Stimulated activated CD4-positive, alpha-beta T cell treated with anti-CD3 and anti-CD28 coated beads, TNF-alpha, amount 100 ng/mL, for 48 hours (primary cell): ENCODE data around the gene AP3S1.
"Not testable (repeated sequence)": the region's sequence is repeated elsewhere in the genome, so short reads cannot be mapped to it uniquely, and the experiment has no call there.

Experiments
- DNase-seq, 3 donors: peaks; one replicate each; pipeline ENCODE4 v3.0.0-alpha.2; 2020; ENCODE audit warnings: low read depth in 3 of 3

Gene AP3S1

GRCh38 chr5:115841382-115842088, at the start of gene AP3S1, which contains the start of gene ATG12:
TSS of gene AP3S1 (plus strand) at chr5:115841935. CDS start at chr5:115842038, 103 bp downstream.
TSS of gene ATG12 (minus strand) at chr5:115841565. CDS start at chr5:115841552, 13 bp downstream.
- peak; percentile 75 to 83 (median 82) for DNase-seq

- DNase-seq: no peak
Observed at GRCh38 chr5:115795700-115796099, 46.0 kb upstream of the AP3S1 start.

- DNase-seq: no peak
Observed at GRCh38 chr5:115796656-115797055, 45.1 kb upstream of the AP3S1 start.

- DNase-seq: no peak
Observed at GRCh38 chr5:115798252-115798651, 43.5 kb upstream of the AP3S1 start.

GRCh38 chr5:115800108-115800507, 41.6 kb upstream of the AP3S1 start:
- no peak for DNase-seq

GRCh38 chr5:115801152-115801551, 40.6 kb upstream of the AP3S1 start:
- no peak for DNase-seq

GRCh38 chr5:115801984-115802383, 39.8 kb upstream of the AP3S1 start:
- no peak for DNase-seq

GRCh38 chr5:115806986-115807653, 34.6 kb upstream of the AP3S1 start:
- no peak for DNase-seq

- DNase-seq: no peak
Observed at GRCh38 chr5:115807654-115808052, 34.1 kb upstream of the AP3S1 start.

- DNase-seq: not testable (repeated sequence)
Observed at GRCh38 chr5:115808066-115808465, 33.7 kb upstream of the AP3S1 start.

GRCh38 chr5:115809946-115810345, 31.8 kb upstream of the AP3S1 start:
- no peak for DNase-seq

GRCh38 chr5:115810761-115811160, 31.0 kb upstream of the AP3S1 start:
- DNase-seq: no peak

GRCh38 chr5:115811406-115811805, 30.3 kb upstream of the AP3S1 start:
- DNase-seq: no peak

GRCh38 chr5:115812372-115812771, 29.4 kb upstream of the AP3S1 start:
- no peak for DNase-seq

GRCh38 chr5:115813719-115814118, 28.0 kb upstream of the AP3S1 start:
- DNase-seq: no peak

GRCh38 chr5:115815006-115815692, 26.6 kb upstream of the AP3S1 start:
- no peak for DNase-seq

- DNase-seq: no peak
Observed at GRCh38 chr5:115815693-115816225, 26.0 kb upstream of the AP3S1 start.

GRCh38 chr5:115816226-115817081, 25.3 kb upstream of the AP3S1 start, which contains the start of gene CDO1:
TSS of gene CDO1 (minus strand) at chr5:115816659. CDS start at chr5:115816397, 262 bp downstream.
- no peak for DNase-seq

- DNase-seq: no peak
Observed at GRCh38 chr5:115817386-115817785, 24.3 kb upstream of the AP3S1 start.

- no peak for DNase-seq
Observed at GRCh38 chr5:115818821-115819220, 22.9 kb upstream of the AP3S1 start.

- DNase-seq: no peak
Observed at GRCh38 chr5:115820846-115821245, 20.9 kb upstream of the AP3S1 start.
